ENCODE results near the gene STAM. TPM values are rescaled to one million over a fixed set of nuclear protein-coding genes. Genes with fewer than 3 reads are reported as not detected.
A peak's percentile ranks its signal among the peaks of the same experiment; 100 is the strongest.

STAM gene
- polyA plus RNA-seq, 1 donor (not counting 4 experiments of a cell fraction or from before 2014, with no cell fraction given) = 34.1 TPM

- Histone ChIP-seq H4K20me1 (ENCODE audit: control insufficient read depth, extremely low read depth, insufficient read depth, low read length) (no peaks in the 10 kb centered on the region), H3K79me2 (ENCODE audit: control insufficient read depth, insufficient read depth, low read length) (no peaks in the 10 kb centered on the region), H3K9ac (ENCODE audit: control insufficient read depth, extremely low read depth, insufficient read depth, low read length) (no peak overlapping the region), H3K27ac (ENCODE audit: control insufficient read depth, insufficient read depth, low read length) (no peak overlapping the region), H3K36me3 (ENCODE audit: control insufficient read depth in 2 of 2, extremely low read depth in 1 of 2, insufficient read depth in 2 of 2, low read length in 2 of 2) (no peaks in the 10 kb centered on the region), H3K9me3 (ENCODE audit: control insufficient read depth, low read depth, low read length) (no peaks in the 10 kb centered on the region), H3K4me1 (ENCODE audit: control insufficient read depth, extremely low read depth, insufficient read depth, low read length) (no peaks in the 10 kb centered on the region), H3K4me3 (ENCODE audit: control insufficient read depth in 2 of 3, extremely low read depth in 1 of 3, insufficient read depth in 2 of 3, low read depth in 1 of 3, low read length in 3 of 3) (no peak overlapping the region), H2AFZ (ENCODE audit: control insufficient read depth, low read length) (no peak overlapping the region), H3K9me1 (ENCODE audit: control insufficient read depth, extremely low read depth, insufficient read depth, low read length) (no peaks in the 10 kb centered on the region), H3K4me2 (ENCODE audit: control insufficient read depth, extremely low read depth, insufficient read depth, low read depth, low read length) (no peak overlapping the region), H3K27me3 (ENCODE audit: control insufficient read depth, extremely low read depth, insufficient read depth, low read length) (no peaks in the 10 kb centered on the region)
- DNase-seq (ENCODE audit: low read depth, low spot score) = no peak
- TF ChIP-seq EZH2 (IDR thresholded peaks at IDR 0.05; ENCODE audit: low read length) (no peak), CTCF (optimal IDR thresholded peaks at IDR 0.05 in 1 of 3, IDR thresholded peaks at IDR 0.05 in 1 of 3, conservative IDR thresholded peaks at IDR 0.05 in 1 of 3; ENCODE audit: extremely low read depth in 1 of 3, insufficient read depth in 2 of 3, low read length in 3 of 3) (no peak)
- dilution Hi-C loops (cut with MboI; ENCODE audit: extremely low pct_ligation_motif_present, low sequenced_read_pairs) = no loop called here
- FAIRE-seq = peak; percentile 41
Measured at GRCh38 chr10:17758200-17758599, 114.2 kb downstream of the STAM start.

GRCh38 chr10:17758896-17759295 is 114.9 kb downstream of the STAM start:
- no peak overlapping the region for H3K4me3 ChIP-seq (ENCODE audit: control insufficient read depth in 2 of 3, extremely low read depth in 1 of 3, insufficient read depth in 2 of 3, low read depth in 1 of 3, low read length in 3 of 3)
- no peaks in the 10 kb centered on the region for H3K36me3 ChIP-seq (ENCODE audit: control insufficient read depth in 2 of 2, extremely low read depth in 1 of 2, insufficient read depth in 2 of 2, low read length in 2 of 2)
- FAIRE-seq (no peak), DNase-seq (ENCODE audit: low read depth, low spot score) (no peak)
- no peak overlapping the region for H3K27ac ChIP-seq (ENCODE audit: control insufficient read depth, insufficient read depth, low read length)
- no peaks in the 10 kb centered on the region for H3K4me1 ChIP-seq (ENCODE audit: control insufficient read depth, extremely low read depth, insufficient read depth, low read length)
- H2AFZ ChIP-seq (ENCODE audit: control insufficient read depth, low read length) = no peak overlapping the region
- dilution Hi-C loops (cut with MboI; ENCODE audit: extremely low pct_ligation_motif_present, low sequenced_read_pairs) = no loop called here
- no peaks in the 10 kb centered on the region for H4K20me1 ChIP-seq (ENCODE audit: control insufficient read depth, extremely low read depth, insufficient read depth, low read length)
- H3K9me1 ChIP-seq (ENCODE audit: control insufficient read depth, extremely low read depth, insufficient read depth, low read length) = no peaks in the 10 kb centered on the region
- H3K9ac ChIP-seq (ENCODE audit: control insufficient read depth, extremely low read depth, insufficient read depth, low read length) = no peak overlapping the region
- H3K9me3 ChIP-seq (ENCODE audit: control insufficient read depth, low read depth, low read length) = no peaks in the 10 kb centered on the region
- no peaks in the 10 kb centered on the region for H3K79me2 ChIP-seq (ENCODE audit: control insufficient read depth, insufficient read depth, low read length)
- no peak overlapping the region for H3K4me2 ChIP-seq (ENCODE audit: control insufficient read depth, extremely low read depth, insufficient read depth, low read depth, low read length)
- no peak for TF ChIP-seq CTCF (optimal IDR thresholded peaks at IDR 0.05 in 1 of 3, IDR thresholded peaks at IDR 0.05 in 1 of 3, conservative IDR thresholded peaks at IDR 0.05 in 1 of 3; ENCODE audit: extremely low read depth in 1 of 3, insufficient read depth in 2 of 3, low read length in 3 of 3)
- no peak for TF ChIP-seq EZH2 (IDR thresholded peaks at IDR 0.05; ENCODE audit: low read length)
- H3K27me3 ChIP-seq (ENCODE audit: control insufficient read depth, extremely low read depth, insufficient read depth, low read length) = no peaks in the 10 kb centered on the region

Data from keratinocyte (primary cell).